HepG2 (cell line): ENCODE results near the gene HEMK1. TPM values are rescaled to one million over a fixed set of nuclear protein-coding genes. Genes with fewer than 3 reads are reported as not detected.
A peak's percentile ranks its signal among the peaks of the same experiment; 100 is the strongest.

Experiments
- AKAP8 ChIP-seq: sonication (generic); formaldehyde crosslinking; IDR thresholded peaks from 2 replicates; pipeline ENCODE4 v1.5.1; 2020; ENCODE audit warnings: mild to moderate bottlenecking, missing genetic modification reagents
- BORCS8-MEF2B ChIP-seq: sonication (generic); formaldehyde crosslinking; IDR thresholded peaks from 2 replicates; pipeline ENCODE4 v1.8.0; 2022; ENCODE audit warnings: mild to moderate bottlenecking, missing genetic modification reagents
- CCDC6 ChIP-seq: sonication (generic); formaldehyde crosslinking; IDR thresholded peaks from 2 replicates; pipeline ENCODE4 v1.8.1; 2022; ENCODE audit warnings: mild to moderate bottlenecking, missing genetic modification reagents, moderate library complexity
- E2F2 ChIP-seq: sonication (generic); formaldehyde crosslinking; IDR thresholded peaks from 2 replicates; pipeline ENCODE4 v1.4.0; 2020; ENCODE audit warnings: missing genetic modification reagents, borderline replicate concordance
- ELF1 ChIP-seq: sonication (generic); formaldehyde crosslinking; IDR thresholded peaks from 2 replicates; pipeline ENCODE4 v1.4.0; 2020; ENCODE audit warnings: missing genetic modification reagents
- HCFC1 ChIP-seq: fragments of 150-350 bp; IDR thresholded peaks from 2 replicates; pipeline ENCODE4 v1.6.1; 2014; ENCODE audit warnings: low read depth, low read length
- HNF4G ChIP-seq, 2 experiments: sonication (generic) in 1 of 2; formaldehyde crosslinking in 1 of 2; IDR thresholded peaks; 2 replicates each; pipeline versions ENCODE4 v1.4.0 to v1.6.1; 2011 to 2020; ENCODE audit warnings: borderline replicate concordance in 2 of 2, low read depth in 2 of 2, mild to moderate bottlenecking in 2 of 2, low read length in 1 of 2, missing genetic modification reagents in 1 of 2, moderate library complexity in 1 of 2
- HNRNPLL ChIP-seq: fragments of 200-400 bp; formaldehyde crosslinking; IDR thresholded peaks from 2 replicates; pipeline ENCODE4 v1.6.1; 2017; ENCODE audit warnings: mild to moderate bottlenecking, low read depth, low read length; ENCODE audit not compliant: poor library complexity, severe bottlenecking
- HOXA3 ChIP-seq: sonication (generic); formaldehyde crosslinking; IDR thresholded peaks from 2 replicates; pipeline ENCODE4 v1.5.0; 2020; ENCODE audit warnings: missing genetic modification reagents
- JUN ChIP-seq: sonication (generic); formaldehyde crosslinking; IDR thresholded peaks from 2 replicates; pipeline ENCODE4 v1.4.0; 2020; ENCODE audit warnings: mild to moderate bottlenecking, missing genetic modification reagents
- KDM5B ChIP-seq: sonication (generic); formaldehyde crosslinking; IDR thresholded peaks from 2 replicates; pipeline ENCODE4 v1.4.0; 2020; ENCODE audit warnings: missing genetic modification reagents, mild to moderate bottlenecking, borderline replicate concordance
- KMT2B ChIP-seq: IDR thresholded peaks from 2 replicates; pipeline ENCODE4 v1.6.1; 2016; ENCODE audit warnings: missing genetic modification reagents, missing compliant biosample characterization
- MAFG ChIP-seq: sonication (generic); formaldehyde crosslinking; IDR thresholded peaks from 2 replicates; pipeline ENCODE4 v1.5.1; 2020; ENCODE audit warnings: mild to moderate bottlenecking, missing genetic modification reagents
- MYNN ChIP-seq: sonication (generic); formaldehyde crosslinking; IDR thresholded peaks from 2 replicates; pipeline ENCODE4 v1.4.0; 2020; ENCODE audit warnings: mild to moderate bottlenecking, low read depth, missing genetic modification reagents
- NCOA5 ChIP-seq: sonication (generic); formaldehyde crosslinking; IDR thresholded peaks from 2 replicates; pipeline ENCODE4 v1.4.0; 2020; ENCODE audit warnings: missing genetic modification reagents
- PPARG ChIP-seq: conservative IDR thresholded peaks from 2 replicates; pipeline ENCODE4 v1.6.1; 2016; ENCODE audit warnings: missing biosample characterization, missing genetic modification reagents
- SAP130 ChIP-seq: IDR thresholded peaks from 2 replicates; pipeline ENCODE4 v1.6.1; 2016; ENCODE audit warnings: low read depth
- SNAPC5 ChIP-seq: sonication (generic); formaldehyde crosslinking; IDR thresholded peaks from 2 replicates; pipeline ENCODE4 v1.8.1; 2023; ENCODE audit warnings: mild to moderate bottlenecking, missing genetic modification reagents, borderline replicate concordance
- ZBTB38 ChIP-seq: sonication (generic); formaldehyde crosslinking; IDR thresholded peaks from 2 replicates; pipeline ENCODE4 v1.5.1; 2020; ENCODE audit warnings: mild to moderate bottlenecking, missing genetic modification reagents
- ZFP36L1 ChIP-seq: sonication (generic); formaldehyde crosslinking; IDR thresholded peaks from 2 replicates; pipeline ENCODE4 v1.8.0; 2022; ENCODE audit warnings: mild to moderate bottlenecking, missing genetic modification reagents, moderate library complexity
- ZKSCAN8 ChIP-seq: IDR thresholded peaks from 2 replicates; pipeline ENCODE4 v1.6.1; 2016; ENCODE audit warnings: borderline replicate concordance, missing genetic modification reagents, missing compliant biosample characterization
- ZNF224 ChIP-seq: sonication (generic); formaldehyde crosslinking; IDR thresholded peaks from 2 replicates; pipeline ENCODE4 v1.5.0; 2020; ENCODE audit warnings: mild to moderate bottlenecking, missing genetic modification reagents
- ZNF430 ChIP-seq: sonication (generic); formaldehyde crosslinking; IDR thresholded peaks from 2 replicates; pipeline ENCODE4 v1.9.0; 2021; ENCODE audit warnings: mild to moderate bottlenecking, missing genetic modification reagents
- ZNF446 ChIP-seq: sonication (generic); formaldehyde crosslinking; IDR thresholded peaks from 2 replicates; pipeline ENCODE4 v1.5.0; 2020; ENCODE audit warnings: mild to moderate bottlenecking, missing genetic modification reagents
- ZNF552 ChIP-seq: sonication (generic); formaldehyde crosslinking; IDR thresholded peaks from 2 replicates; pipeline ENCODE4 v1.9.0; 2022; ENCODE audit warnings: missing genetic modification reagents, mild to moderate bottlenecking, borderline replicate concordance
- ZNF580 ChIP-seq: IDR thresholded peaks from 2 replicates; pipeline ENCODE4 v1.6.1; 2016; ENCODE audit warnings: low read depth, borderline replicate concordance
- ZNF605 ChIP-seq: sonication (generic); formaldehyde crosslinking; IDR thresholded peaks from 2 replicates; pipeline ENCODE4 v1.8.0; 2022; ENCODE audit warnings: mild to moderate bottlenecking, missing genetic modification reagents
- ZNF773 ChIP-seq: sonication (generic); formaldehyde crosslinking; IDR thresholded peaks from 2 replicates; pipeline ENCODE4 v1.4.0; 2020; ENCODE audit warnings: missing genetic modification reagents, borderline replicate concordance
- ZNF891 ChIP-seq: sonication (generic); formaldehyde crosslinking; IDR thresholded peaks from 2 replicates; pipeline ENCODE4 v1.5.0; 2020; ENCODE audit warnings: mild to moderate bottlenecking, missing genetic modification reagents
- polyA plus RNA-seq, 8 experiments: library from polyadenylated mRNA; depleted of rRNA in 3 of 8; stranded (reverse) in 7 of 8; unstranded in 1 of 8; fragments of >200 nt; fragmentation: Illumina TruSeq in 4 of 8; extraction: Trizol in 4 of 8; gene quantifications; 2 replicates each; pipeline versions ENCODE4 v1.2.1 to v1.2.3, GENCODE V29; 2011 to 2016; ENCODE audit warnings: low read depth in 4 of 8, missing spikeins in 1 of 8, mixed read lengths in 1 of 8; ENCODE audit not compliant: insufficient read depth in 1 of 8
- total RNA-seq, 5 experiments: library from RNA; depleted of rRNA; stranded (reverse); fragments of >200 nt; fragmentation: Illumina TruSeq; extraction: Trizol; gene quantifications; 2 replicates each; pipeline ENCODE4 v1.2.3, GENCODE V29; 2016; ENCODE audit warnings: low read depth in 1 of 5

HEMK1 gene
- total and polyA plus RNA-seq, 2 of the 13 experiments (the other 11 are each of a cell fraction or from before 2014, with no cell fraction given) = 9.8 to 12.6 TPM

DNA sequence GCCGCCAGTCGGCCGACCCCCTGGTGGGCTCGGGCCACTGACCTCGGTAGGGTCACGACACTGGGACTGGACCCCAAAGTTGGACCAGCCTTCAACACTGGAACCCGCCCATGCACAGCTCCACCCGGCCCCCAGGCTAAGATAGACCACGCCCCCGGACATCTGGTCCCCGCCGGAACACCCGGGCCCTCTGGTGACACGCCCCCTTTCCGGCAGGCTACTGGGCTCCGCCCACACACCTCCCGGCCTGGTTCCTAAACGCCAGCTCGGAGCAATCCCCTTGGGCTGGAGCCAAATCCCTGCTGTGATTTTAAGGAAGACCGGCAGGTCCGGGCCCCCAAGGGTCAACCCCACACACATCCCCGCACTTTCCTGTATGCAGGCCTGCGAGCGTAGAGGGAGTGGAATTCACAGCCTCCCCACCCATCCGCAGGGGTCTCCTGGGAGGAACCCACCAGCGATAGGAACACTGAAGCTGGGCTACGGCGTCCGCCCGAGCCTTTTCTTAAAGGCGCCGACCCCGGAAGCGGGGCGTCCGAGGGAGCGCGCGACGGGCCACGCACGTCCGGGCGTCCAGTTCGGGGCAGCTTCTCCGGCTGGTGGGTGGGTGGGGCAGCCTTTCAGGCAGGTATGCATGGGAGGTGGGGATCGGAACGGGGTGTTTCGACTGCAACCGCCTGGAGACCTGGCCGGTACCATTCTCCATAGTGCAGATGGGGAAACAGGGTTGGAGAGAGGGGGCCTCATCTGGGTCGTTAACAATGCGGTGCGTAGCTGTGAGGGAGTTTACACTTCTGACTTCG lies at the start of gene HEMK1 (continued):
- TF ChIP-seq ZNF773 (CRISPR knock-in tag) (no peak), E2F2 (0 out of 2 replicates have a peak, but pooled peaks have one; percentile 6), ZNF446 (peak; percentile 69; the same call in 1 of the 2 replicates), ZNF605 (CRISPR knock-in tag) (peak; percentile 81), ZNF430 (peak; percentile 54), ZBTB38 (no peak), HCFC1 (peak; percentile 73), HNF4G (IDR thresholded peaks at IDR 0.05; ENCODE audit: borderline replicate concordance, low read depth, low read length) (no peak), HNF4G (CRISPR knock-in tag; IDR thresholded peaks at IDR 0.05; ENCODE audit: borderline replicate concordance, low read depth) (no peak), MAFG (no peak), SNAPC5 (CRISPR knock-in tag) (0 out of 2 replicates have a peak, but pooled peaks have one; percentile 15), HOXA3 (CRISPR knock-in tag) (peak; percentile 89; the same call in 1 of the 2 replicates), ZNF224 (CRISPR knock-in tag) (peak; percentile 87; the same call in 1 of the 2 replicates), CCDC6 (CRISPR knock-in tag) (peak; percentile 81; the same call in 1 of the 2 replicates), AKAP8 (CRISPR knock-in tag) (0 out of 2 replicates have a peak, but pooled peaks have one; percentile 34), MYNN (no peak), KMT2B (peak; percentile 68), PPARG (CRISPR knock-in tag) (0 out of 2 replicates have a peak, but pooled peaks have one; percentile 17), ZFP36L1 (0 out of 2 replicates have a peak, but pooled peaks have one; percentile 67), JUN (CRISPR knock-in tag) (0 out of 2 replicates have a peak, but pooled peaks have one; percentile 24), KDM5B (CRISPR knock-in tag) (no peak; the same call in 1 of the 2 replicates), ZNF552 (peak; percentile 85; the same call in 1 of the 2 replicates), ZNF891 (CRISPR knock-in tag) (0 out of 2 replicates have a peak, but pooled peaks have one; percentile 64), ZNF580 (peak; percentile 85; the same call in 1 of the 2 replicates), ZKSCAN8 (CRISPR knock-in tag) (peak; percentile 42; the same call in 1 of the 2 replicates), BORCS8-MEF2B (peak; percentile 43; the same call in 1 of the 2 replicates), ELF1 (peak; percentile 94), NCOA5 (no peak), SAP130 (CRISPR knock-in tag) (peak; percentile 89), HNRNPLL (peak; percentile 59)
